Vagina (tissue), 2 donors: ENCODE data around the gene GLIPR2.

Source experiments
- CTCF ChIP-seq, 3 experiments: fragments of 450-650 bp in 2 of 3; fragments of 200-600 bp in 1 of 3; sonication (generic) in 1 of 3; IDR thresholded peaks; one replicate each; pipeline ENCODE4 v1.5.1; 2017 to 2019; ENCODE audit warnings: antibody characterized with exemption in 3 of 3, mild to moderate bottlenecking in 2 of 3, moderate library complexity in 2 of 3
- POLR2A ChIP-seq, 2 donors: fragments of 450-650 bp; IDR thresholded peaks; one replicate each; pipeline ENCODE4 v1.6.1; 2017; ENCODE audit warnings: antibody characterized with exemption in 2 of 2, mild to moderate bottlenecking in 2 of 2, moderate library complexity in 2 of 2

- TF ChIP-seq CTCF (IDR thresholded peaks at IDR 0.05) (no peak), POLR2A (IDR thresholded peaks at IDR 0.05) (no peak)
Measured at GRCh38 chr9:36120705-36121104, 15.8 kb upstream of the GLIPR2 start.
